HEK293 (cell line): ENCODE results near the gene ZNF786.

ENCODE experiments used
- KLF16 ChIP-seq: fragments of 450-650 bp; formaldehyde crosslinking; IDR thresholded peaks from 2 replicates; pipeline ENCODE4 v1.5.1; 2017; ENCODE audit warnings: missing biosample characterization, missing genetic modification characterization
- ZNF155 ChIP-seq: fragments of 450-650 bp; formaldehyde crosslinking; IDR thresholded peaks from 2 replicates; pipeline ENCODE4 v1.5.1; 2016; ENCODE audit warnings: missing biosample characterization, missing genetic modification characterization
- ZNF335 ChIP-seq: fragments of 450-650 bp; formaldehyde crosslinking; conservative IDR thresholded peaks from 2 replicates; pipeline ENCODE4 v1.5.1; 2016; ENCODE audit warnings: missing biosample characterization, missing genetic modification characterization
- ZNF571 ChIP-seq: fragments of 450-650 bp; formaldehyde crosslinking; IDR thresholded peaks from 2 replicates; pipeline ENCODE4 v1.5.0; 2017; ENCODE audit warnings: missing biosample characterization, missing genetic modification characterization
- TF ChIP-seq, protein P1 (sequence below): fragments of 450-650 bp; formaldehyde crosslinking; IDR thresholded peaks from 2 replicates; pipeline ENCODE4 v1.5.1; 2016; ENCODE audit warnings: missing biosample characterization, missing genetic modification characterization

DNA sequence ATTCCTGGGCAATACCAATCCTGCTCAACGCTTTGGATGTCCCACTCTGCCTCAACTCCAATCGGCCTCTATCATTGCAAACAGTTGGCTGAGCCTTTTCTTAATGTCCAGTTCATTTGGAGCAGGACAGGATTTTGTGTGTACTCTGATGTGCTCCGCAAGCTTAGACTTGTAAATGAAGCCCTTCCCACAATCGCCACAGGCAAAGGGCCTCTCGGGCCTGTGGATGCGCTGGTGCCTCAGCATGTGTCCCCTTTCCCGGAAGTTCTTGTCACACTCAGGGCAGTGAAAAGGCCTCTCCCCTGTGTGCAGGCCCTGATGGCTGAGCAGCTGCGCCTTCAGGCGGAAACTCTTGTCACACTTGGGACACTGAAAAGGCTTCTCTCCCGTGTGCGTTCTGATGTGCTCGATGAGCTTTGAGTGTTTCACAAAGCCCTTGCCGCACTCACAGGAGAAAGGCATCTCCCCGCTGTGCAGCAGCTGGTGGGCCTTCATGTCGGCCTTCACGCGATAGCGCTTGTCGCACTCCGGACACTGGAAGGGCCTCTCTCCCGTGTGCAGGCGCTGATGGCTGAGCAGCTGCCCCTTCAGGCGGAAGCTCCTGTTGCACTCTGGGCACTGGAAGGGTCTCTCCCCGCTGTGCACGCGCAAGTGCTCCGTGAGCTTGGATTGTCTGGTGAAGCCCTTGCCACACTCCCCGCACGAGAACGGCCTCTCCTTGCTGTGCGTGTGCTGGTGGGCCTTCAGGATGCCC is 20.0 kb downstream of the ZNF786 start:
- TF ChIP-seq, protein P1, sequence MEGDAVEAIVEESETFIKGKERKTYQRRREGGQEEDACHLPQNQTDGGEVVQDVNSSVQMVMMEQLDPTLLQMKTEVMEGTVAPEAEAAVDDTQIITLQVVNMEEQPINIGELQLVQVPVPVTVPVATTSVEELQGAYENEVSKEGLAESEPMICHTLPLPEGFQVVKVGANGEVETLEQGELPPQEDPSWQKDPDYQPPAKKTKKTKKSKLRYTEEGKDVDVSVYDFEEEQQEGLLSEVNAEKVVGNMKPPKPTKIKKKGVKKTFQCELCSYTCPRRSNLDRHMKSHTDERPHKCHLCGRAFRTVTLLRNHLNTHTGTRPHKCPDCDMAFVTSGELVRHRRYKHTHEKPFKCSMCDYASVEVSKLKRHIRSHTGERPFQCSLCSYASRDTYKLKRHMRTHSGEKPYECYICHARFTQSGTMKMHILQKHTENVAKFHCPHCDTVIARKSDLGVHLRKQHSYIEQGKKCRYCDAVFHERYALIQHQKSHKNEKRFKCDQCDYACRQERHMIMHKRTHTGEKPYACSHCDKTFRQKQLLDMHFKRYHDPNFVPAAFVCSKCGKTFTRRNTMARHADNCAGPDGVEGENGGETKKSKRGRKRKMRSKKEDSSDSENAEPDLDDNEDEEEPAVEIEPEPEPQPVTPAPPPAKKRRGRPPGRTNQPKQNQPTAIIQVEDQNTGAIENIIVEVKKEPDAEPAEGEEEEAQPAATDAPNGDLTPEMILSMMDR (tag by site-specific recombination) = no peak
- no peak for TF ChIP-seq ZNF335 (tag by site-specific recombination)
- no peak for TF ChIP-seq ZNF571
- TF ChIP-seq KLF16 (tag by site-specific recombination) = no peak
- no peak for TF ChIP-seq ZNF155 (tag by site-specific recombination)
